Muscle layer of duodenum (tissue), 2 donors: Measurements from ENCODE around the gene TNFAIP1.
A peak's percentile ranks its signal among the peaks of the same experiment; 100 is the strongest.

ENCODE experiments used
- H3K27ac ChIP-seq: one replicate; pipeline ENCODE4 v1.7.0; 2013; ENCODE audit warnings: mild to moderate bottlenecking, low read length
- H3K27me3 ChIP-seq: one replicate; pipeline ENCODE4 v1.7.0; 2013; ENCODE audit warnings: low read depth, mild to moderate bottlenecking, control low read depth, low read length
- H3K36me3 ChIP-seq, 2 donors: one replicate each; pipeline ENCODE4 v1.7.0; 2013; ENCODE audit warnings: low read length in 2 of 2, control low read depth in 1 of 2, mild to moderate bottlenecking in 1 of 2; ENCODE audit not compliant: insufficient read depth in 2 of 2, control insufficient read depth in 1 of 2
- H3K4me1 ChIP-seq, 2 donors: one replicate each; pipeline ENCODE4 v1.7.0; 2013; ENCODE audit warnings: low read length in 2 of 2, mild to moderate bottlenecking in 2 of 2, control low read depth in 1 of 2, moderate library complexity in 1 of 2; ENCODE audit not compliant: insufficient read depth in 2 of 2, control insufficient read depth in 1 of 2
- H3K4me3 ChIP-seq, 2 donors: one replicate each; pipeline ENCODE4 v1.7.0; 2013; ENCODE audit warnings: low read length in 2 of 2, low read depth in 1 of 2, mild to moderate bottlenecking in 1 of 2
- H3K9me3 ChIP-seq, 2 donors: one replicate each; pipeline ENCODE4 v1.7.0; 2013; ENCODE audit warnings: low read length in 2 of 2, control low read depth in 1 of 2, mild to moderate bottlenecking in 1 of 2; ENCODE audit not compliant: control insufficient read depth in 1 of 2
- donor health status: healthy.

Gene TNFAIP1

DNA sequence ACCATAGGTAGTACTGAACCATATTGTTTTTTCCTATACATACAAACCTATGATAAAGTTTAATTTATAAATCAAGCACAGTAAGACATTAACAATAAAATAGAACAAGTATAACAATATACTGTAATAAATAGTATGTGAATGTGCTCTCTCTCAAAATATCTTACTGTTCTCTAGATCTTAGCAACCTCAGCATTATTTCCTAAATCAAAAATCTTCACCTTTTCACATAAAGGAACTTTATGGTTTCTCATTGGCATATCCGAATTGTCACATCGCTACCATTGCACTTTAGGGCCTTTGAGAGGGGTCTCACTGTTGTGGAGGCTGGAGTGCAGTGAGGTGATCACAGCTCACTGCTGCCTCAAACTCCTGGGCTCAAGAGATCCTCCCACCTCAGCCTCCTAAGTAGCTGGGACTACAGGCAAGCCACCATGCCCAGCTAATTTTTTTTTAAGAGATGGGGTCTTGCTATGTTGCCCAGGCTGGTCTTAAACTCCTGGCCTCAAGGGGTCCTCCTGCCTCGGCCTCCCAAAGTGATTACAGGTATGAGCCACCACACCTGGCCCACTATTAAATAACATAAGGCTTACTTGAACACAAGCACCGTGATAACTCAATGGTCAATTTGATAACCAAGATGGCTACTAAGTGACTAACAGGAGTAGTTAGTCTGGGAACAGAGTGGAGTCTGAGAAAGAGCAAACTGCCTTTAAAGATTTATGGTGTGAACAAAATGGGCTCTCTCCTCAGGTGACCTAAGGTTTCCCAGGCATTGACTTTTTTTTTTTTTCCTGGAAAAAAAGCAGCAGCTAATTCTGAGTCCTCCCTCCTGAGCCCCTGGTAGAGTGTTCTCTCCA, 19.5 kb upstream of the TNFAIP1 start:
- Histone ChIP-seq H3K4me3 (no peak overlapping the region), H3K36me3 (no peaks in the 10 kb centered on the region), H3K27me3 (no peaks in the 10 kb centered on the region), H3K9me3 (no peaks in the 10 kb centered on the region), H3K27ac (no peak overlapping the region), H3K4me1 (peaks cover 6 to 21% of the 10 kb centered on the region in 2 donors)

GRCh38 chr17:28317099-28317965, 18.2 kb upstream of the TNFAIP1 start:
- Histone ChIP-seq H3K4me3 (peak overlapping the region in 1 of 2 donors; percentile 71), H3K27me3 (no peaks in the 10 kb centered on the region), H3K9me3 (no peaks in the 10 kb centered on the region), H3K27ac (no peak overlapping the region), H3K4me1 (peaks cover 6 to 21% of the 10 kb centered on the region in 2 donors), H3K36me3 (no peaks in the 10 kb centered on the region)

DNA sequence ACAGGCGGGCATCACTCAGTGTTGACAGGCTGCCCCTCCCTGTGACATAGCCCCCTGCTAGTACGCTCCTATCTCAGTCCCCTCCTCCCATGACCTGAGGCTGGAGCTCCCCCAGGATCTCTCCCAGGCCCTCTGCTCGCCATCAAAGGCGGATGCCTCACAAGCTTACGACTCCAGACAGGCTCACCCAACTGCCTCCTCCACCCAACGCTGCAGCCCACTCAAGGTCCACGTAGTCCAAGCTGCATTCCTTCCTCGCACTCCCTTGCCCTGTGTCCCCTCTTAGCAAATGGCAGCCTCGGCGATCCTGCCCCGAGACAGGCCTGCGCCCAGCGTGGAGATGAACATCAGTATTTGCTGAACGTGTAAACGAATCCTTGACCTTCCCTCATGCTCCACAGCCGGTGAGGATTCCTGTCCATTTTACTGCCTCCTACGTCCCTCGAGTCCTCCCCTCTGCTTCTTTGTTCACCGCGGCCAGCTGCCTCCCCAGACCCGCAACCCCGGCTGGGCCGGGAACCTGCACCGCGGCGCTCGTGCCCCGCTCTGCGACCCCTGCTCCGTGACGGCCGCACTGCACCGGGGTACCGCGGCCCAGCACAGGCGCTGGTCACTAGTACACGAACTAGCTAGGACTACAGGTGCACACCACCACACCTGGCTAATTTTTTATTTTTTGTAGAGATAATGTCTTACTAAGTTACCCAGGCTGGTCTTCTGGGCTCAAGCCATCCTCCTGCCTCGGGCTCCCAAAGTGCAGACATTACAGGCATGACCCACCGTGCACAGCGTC, 17.4 kb upstream of the TNFAIP1 start:
- Histone ChIP-seq H3K36me3 (no peaks in the 10 kb centered on the region), H3K4me1 (peaks cover 6 to 21% of the 10 kb centered on the region in 2 donors), H3K9me3 (no peaks in the 10 kb centered on the region), H3K27me3 (no peaks in the 10 kb centered on the region), H3K27ac (no peak overlapping the region), H3K4me3 (peak overlapping the region; percentile 39 to 71)

DNA sequence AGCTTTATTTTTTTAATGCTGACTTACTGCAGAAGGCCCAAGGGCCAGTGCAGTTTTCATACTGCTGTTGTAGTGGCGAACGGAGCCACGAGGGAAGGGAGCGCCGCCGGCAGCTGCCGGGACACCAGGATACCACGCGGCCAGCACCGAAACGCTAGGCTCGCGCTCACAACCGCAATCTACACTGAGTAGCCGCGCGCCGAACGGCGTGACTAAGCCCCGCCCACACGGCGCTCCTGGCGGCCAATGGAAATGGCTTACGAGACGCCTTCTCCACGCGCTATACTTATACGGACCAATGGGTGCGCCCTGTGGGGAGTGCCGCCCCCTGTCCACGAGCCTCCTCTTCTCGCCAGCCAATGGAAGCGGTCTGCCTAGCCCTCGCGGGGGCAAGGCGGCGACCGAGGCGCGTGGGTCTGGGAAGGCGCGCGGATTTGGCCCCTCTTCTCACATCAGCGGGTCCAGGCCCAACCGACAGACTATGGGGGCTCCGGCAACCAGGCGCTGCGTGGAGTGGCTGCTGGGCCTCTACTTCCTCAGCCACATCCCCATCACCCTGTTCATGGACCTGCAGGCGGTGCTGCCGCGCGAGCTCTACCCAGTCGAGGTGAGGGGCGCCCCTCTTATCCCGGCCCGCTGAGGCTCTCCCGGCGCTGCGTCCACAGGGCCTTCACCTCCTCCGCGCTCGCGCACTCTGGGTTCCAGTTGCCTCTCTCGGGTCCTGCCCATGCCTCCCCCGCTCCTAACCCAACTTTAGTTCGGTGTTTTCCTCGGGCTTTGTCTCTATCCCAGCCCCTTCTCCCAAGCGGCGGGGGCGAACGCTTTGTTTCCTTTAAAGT, 16.6 kb upstream of the TNFAIP1 start, which contains the start of gene TMEM97:
Gene TMEM97, plus strand, starts transcription at position 442 of the 839 bp plus-strand sequence. Its CDS starts 40 bp downstream, at position 482.
- H3K36me3 ChIP-seq: no peaks in the 10 kb centered on the region
- H3K4me3 ChIP-seq: peak within 1 kb of the TSS; percentile 71
- peak within 1 kb of the TSS; percentile 31 for H3K27ac ChIP-seq
- peaks cover 6 to 21% of the 10 kb centered on the region in 2 donors for H3K4me1 ChIP-seq
- H3K27me3 ChIP-seq: no peaks in the 10 kb centered on the region
- H3K9me3 ChIP-seq: no peaks in the 10 kb centered on the region

DNA sequence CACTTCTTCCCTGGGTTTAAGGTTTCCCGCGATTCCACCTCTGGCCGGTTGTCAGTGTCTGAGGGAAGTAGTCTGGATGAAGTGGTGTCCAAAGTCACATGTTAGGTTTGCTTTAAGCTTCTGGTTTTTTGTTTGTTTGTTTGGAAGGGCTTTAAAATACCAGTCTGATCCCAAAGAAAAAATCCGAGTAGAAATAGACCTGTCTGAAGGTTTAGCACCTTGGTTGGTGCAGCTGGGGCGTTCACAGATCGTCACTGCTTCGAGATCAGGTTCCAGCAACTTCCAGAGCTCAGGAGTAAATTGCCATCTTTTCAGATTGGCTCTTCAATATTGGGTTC, 16.0 kb upstream of the TNFAIP1 start:
- no peaks in the 10 kb centered on the region for H3K36me3 ChIP-seq

DNA sequence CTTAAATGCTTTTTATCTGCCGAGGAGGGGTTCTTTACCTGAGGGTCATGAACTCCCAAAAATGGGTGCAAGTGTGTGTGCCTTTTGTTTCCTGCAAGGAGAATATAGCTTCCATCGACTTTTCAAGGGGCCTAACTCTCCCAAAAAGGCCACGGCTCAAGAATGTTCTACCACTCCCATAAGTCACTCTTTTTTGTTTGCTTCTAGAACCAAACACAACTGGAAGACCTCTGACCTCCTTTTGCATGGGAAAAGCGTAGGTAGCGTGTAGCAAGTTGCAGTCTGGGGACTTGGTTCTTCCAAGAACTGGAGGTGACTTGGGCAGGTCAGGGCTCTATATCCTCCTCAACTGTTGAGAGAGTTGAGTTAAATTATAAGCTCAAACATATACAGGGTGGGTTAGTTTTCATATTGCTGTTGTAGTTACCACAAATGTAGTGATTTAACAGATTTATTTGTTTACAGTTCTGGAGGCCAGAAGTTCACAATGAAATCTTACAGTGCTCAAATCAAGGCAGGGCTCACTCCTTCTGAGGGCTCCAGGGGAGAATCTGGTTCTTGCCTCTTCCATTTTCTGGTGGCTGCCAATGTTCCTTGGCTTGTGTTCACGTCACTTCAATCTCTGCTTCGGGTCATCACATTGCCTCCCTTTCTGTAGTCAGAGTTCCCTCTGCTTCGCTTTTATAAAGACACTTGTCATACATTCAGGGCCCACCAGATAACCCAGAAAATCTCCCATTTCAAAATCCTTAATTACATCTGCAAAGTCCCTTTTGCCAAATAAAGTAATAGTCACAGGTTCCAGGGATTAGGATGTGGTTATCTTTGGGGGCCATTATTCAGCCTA, 15.1 kb upstream of the TNFAIP1 start:
- Histone ChIP-seq H3K27ac (no peak overlapping the region), H3K4me1 (peaks cover 6 to 21% of the 10 kb centered on the region in 2 donors), H3K9me3 (no peaks in the 10 kb centered on the region), H3K36me3 (no peaks in the 10 kb centered on the region), H3K27me3 (no peaks in the 10 kb centered on the region), H3K4me3 (peak overlapping the region in 1 of 2 donors; percentile 71)

More for the DNA sequence above, 16.0 kb upstream of the TNFAIP1 start:
- peak overlapping the region; percentile 71 for H3K4me3 ChIP-seq
- no peaks in the 10 kb centered on the region for H3K27me3 ChIP-seq
- H3K27ac ChIP-seq: peak overlapping the region; percentile 31
- H3K4me1 ChIP-seq: peaks cover 6 to 21% of the 10 kb centered on the region in 2 donors
- H3K9me3 ChIP-seq: no peaks in the 10 kb centered on the region

DNA sequence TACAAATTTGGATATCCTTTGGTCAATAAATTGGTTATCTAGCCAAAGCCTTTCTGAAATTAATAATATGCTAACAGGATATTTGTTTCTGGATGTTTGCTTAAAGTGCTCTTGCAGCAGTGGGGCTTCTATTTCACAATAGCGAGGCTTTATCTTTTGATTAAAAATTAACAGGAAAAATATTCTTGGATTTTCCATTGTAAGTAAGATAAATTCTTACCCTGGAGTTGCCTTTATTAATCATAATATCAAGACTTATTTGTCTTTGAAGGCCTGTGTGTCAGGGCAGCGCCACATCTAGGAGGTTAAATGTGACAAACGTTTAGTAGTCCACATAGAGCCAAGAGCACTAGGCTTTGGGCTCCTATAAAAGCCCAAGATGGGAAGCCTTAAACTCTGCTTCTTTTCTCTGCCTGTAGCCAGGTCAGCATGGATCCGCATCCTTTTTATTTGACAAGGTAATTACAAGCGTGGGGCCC, 11.3 kb upstream of the TNFAIP1 start:
- H3K9me3 ChIP-seq: no peaks in the 10 kb centered on the region

GRCh38 chr17:28324781-28325180, 10.8 kb upstream of the TNFAIP1 start:
- H3K36me3 ChIP-seq: peaks cover 19 to 26% of the 10 kb centered on the region in 2 donors
- no peak overlapping the region for H3K4me3 ChIP-seq
- H3K27me3 ChIP-seq: no peaks in the 10 kb centered on the region
- H3K9me3 ChIP-seq: no peaks in the 10 kb centered on the region
- no peak overlapping the region for H3K27ac ChIP-seq
- peaks cover 6% of the 10 kb centered on the region in 2 donors for H3K4me1 ChIP-seq

More for the DNA sequence above, 11.3 kb upstream of the TNFAIP1 start:
- H3K27ac ChIP-seq: no peak overlapping the region
- no peak overlapping the region for H3K4me3 ChIP-seq
- H3K36me3 ChIP-seq: peaks cover 18 to 23% of the 10 kb centered on the region in 2 donors
- no peaks in the 10 kb centered on the region for H3K27me3 ChIP-seq
- H3K4me1 ChIP-seq: peaks cover 6 to 11% of the 10 kb centered on the region in 2 donors

GRCh38 chr17:28325211-28325610, 10.3 kb upstream of the TNFAIP1 start:
- H3K27ac ChIP-seq: no peak overlapping the region
- H3K9me3 ChIP-seq: no peaks in the 10 kb centered on the region
- no peaks in the 10 kb centered on the region for H3K27me3 ChIP-seq
- H3K36me3 ChIP-seq: peaks cover 19 to 27% of the 10 kb centered on the region in 2 donors
- peaks cover 2% of the 10 kb centered on the region in 2 donors for H3K4me1 ChIP-seq
- H3K4me3 ChIP-seq: no peak overlapping the region
